Astrocyte of the spinal cord (primary cell): ENCODE data around the gene BEND2.

Experiments used
- DNase-seq: peaks from one replicate; pipeline ENCODE4 v3.0.0; 2011; ENCODE audit warnings: low read depth, low spot score
- H3K4me3 ChIP-seq: 2 replicates; pipeline ENCODE4 v1.5.1; 2011; ENCODE audit warnings: low read depth, mild to moderate bottlenecking, low read length, moderate library complexity
- in situ Hi-C: cut with HindIII; loops from 2 replicates; pipeline ENCODE4 v1.10.0; 2017; ENCODE audit warnings: low sequenced_read_pairs
- TF ChIP-seq, protein P1 (sequence below): IDR thresholded peaks from 2 replicates; pipeline ENCODE4 v1.5.1; 2012; ENCODE audit warnings: low read depth, mild to moderate bottlenecking, low read length, inconsistent platforms

The BEND2 gene

GRCh38 chrX:18151649-18152048 is 69.0 kb downstream of the BEND2 start:
- no peak for DNase-seq
- H3K4me3 ChIP-seq = no peak overlapping the region
- TF ChIP-seq, protein P1, sequence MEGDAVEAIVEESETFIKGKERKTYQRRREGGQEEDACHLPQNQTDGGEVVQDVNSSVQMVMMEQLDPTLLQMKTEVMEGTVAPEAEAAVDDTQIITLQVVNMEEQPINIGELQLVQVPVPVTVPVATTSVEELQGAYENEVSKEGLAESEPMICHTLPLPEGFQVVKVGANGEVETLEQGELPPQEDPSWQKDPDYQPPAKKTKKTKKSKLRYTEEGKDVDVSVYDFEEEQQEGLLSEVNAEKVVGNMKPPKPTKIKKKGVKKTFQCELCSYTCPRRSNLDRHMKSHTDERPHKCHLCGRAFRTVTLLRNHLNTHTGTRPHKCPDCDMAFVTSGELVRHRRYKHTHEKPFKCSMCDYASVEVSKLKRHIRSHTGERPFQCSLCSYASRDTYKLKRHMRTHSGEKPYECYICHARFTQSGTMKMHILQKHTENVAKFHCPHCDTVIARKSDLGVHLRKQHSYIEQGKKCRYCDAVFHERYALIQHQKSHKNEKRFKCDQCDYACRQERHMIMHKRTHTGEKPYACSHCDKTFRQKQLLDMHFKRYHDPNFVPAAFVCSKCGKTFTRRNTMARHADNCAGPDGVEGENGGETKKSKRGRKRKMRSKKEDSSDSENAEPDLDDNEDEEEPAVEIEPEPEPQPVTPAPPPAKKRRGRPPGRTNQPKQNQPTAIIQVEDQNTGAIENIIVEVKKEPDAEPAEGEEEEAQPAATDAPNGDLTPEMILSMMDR = no peak
- in situ Hi-C loops = no loop called here

DNA sequence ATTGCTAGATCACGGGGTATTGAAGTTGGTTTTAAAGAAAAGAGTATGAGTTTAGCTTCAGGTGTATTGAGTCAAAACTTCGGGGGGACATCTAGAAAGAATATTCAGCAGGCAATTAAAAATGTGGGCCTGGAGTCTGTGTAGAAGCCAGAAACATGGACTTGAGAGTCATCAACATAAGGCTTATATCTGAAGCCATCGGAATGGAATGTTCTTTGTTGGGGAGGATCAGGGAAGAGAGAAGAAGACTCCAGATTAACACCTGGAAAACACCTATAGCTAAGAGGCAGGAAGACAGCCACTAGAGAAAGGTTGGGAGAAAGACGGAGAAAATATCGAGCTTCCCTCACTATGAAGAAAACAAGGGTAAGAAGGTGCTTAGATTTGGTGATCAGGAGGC is 69.5 kb downstream of the BEND2 start:
- no peak for DNase-seq
- TF ChIP-seq, protein P1 = no peak
- in situ Hi-C loops = no loop called here
- no peak overlapping the region for H3K4me3 ChIP-seq

- H3K4me3 ChIP-seq = no peak overlapping the region
- in situ Hi-C loops = no loop called here
- no peak for DNase-seq
- TF ChIP-seq, protein P1 = no peak
Measured at GRCh38 chrX:18149454-18149853, 71.2 kb downstream of the BEND2 start.

- peak; percentile 2 for DNase-seq
- H3K4me3 ChIP-seq = no peak overlapping the region
- in situ Hi-C loops = no loop called here
- TF ChIP-seq, protein P1 = no peak
Measured at GRCh38 chrX:18146954-18147353, 73.7 kb downstream of the BEND2 start.

- H3K4me3 ChIP-seq = no peak overlapping the region
- TF ChIP-seq, protein P1 = no peak
- in situ Hi-C loops = no loop called here
- DNase-seq = no peak
Measured at GRCh38 chrX:18146009-18146408, 74.7 kb downstream of the BEND2 start.

GRCh38 chrX:18136816-18137215 is 83.9 kb downstream of the BEND2 start:
- no peak for DNase-seq
- TF ChIP-seq, protein P1 = no peak
- no peak overlapping the region for H3K4me3 ChIP-seq
- in situ Hi-C loops = no loop called here

GRCh38 chrX:18133605-18134004 is 87.1 kb downstream of the BEND2 start:
- TF ChIP-seq, protein P1 = no peak
- no peak for DNase-seq
- in situ Hi-C loops = no loop called here
- no peak overlapping the region for H3K4me3 ChIP-seq
